ENCODE data around the gene SELENOT. TPM values are rescaled to one million over a fixed set of nuclear protein-coding genes. Genes with fewer than 3 reads are reported as not detected.

The SELENOT gene
- polyA plus RNA-seq, 1 of the 3 experiments (the other 2 are of a cell fraction), result 143 TPM

- Histone ChIP-seq H4K20me1 (ENCODE audit: insufficient read depth) (no peaks in the 10 kb centered on the region), H3K79me2 (ENCODE audit: insufficient read depth) (no peaks in the 10 kb centered on the region), H2AFZ (ENCODE audit: low read depth) (no peak overlapping the region), H3K27ac (ENCODE audit: low read depth in 2 of 2, low read length in 1 of 2) (no peak overlapping the region), H3K4me3 (ENCODE audit: low read depth in 2 of 2, low read length in 1 of 2) (no peak overlapping the region), H3F3A (replicated peaks; ENCODE audit: insufficient read depth) (no peaks in the 10 kb centered on the region), H3K4me1 (ENCODE audit: control insufficient read depth in 1 of 2, insufficient read depth in 2 of 2, low read depth in 1 of 2, low read length in 1 of 2) (no peaks in the 10 kb centered on the region), H3K27me3 (ENCODE audit: insufficient read depth) (no peaks in the 10 kb centered on the region), H3K9ac (no peak overlapping the region), H3K9me2 (no peaks in the 10 kb centered on the region), H3K4me2 (no peak overlapping the region), H3K9me3 (no peaks in the 10 kb centered on the region), H3K36me3 (replicated peaks in 1 of 2; ENCODE audit: control insufficient read depth in 1 of 2, insufficient read depth in 2 of 2, low read length in 1 of 2) (peaks cover 5 to 9% of the 10 kb centered on the region in 2 experiments)
- POLR2A ChIA-PET, result no interaction called here
- 100% methylated on average over 1 of the region's 1 CpG for WGBS (ENCODE audit: low lambda C conversion rate)
- TF ChIP-seq MEF2A (IDR thresholded peaks at IDR 0.05; ENCODE audit: borderline replicate concordance, low read depth) (no peak), IRF3 (IDR thresholded peaks at IDR 0.05; ENCODE audit: low read depth, low read length) (no peak), NFIC (IDR thresholded peaks at IDR 0.05; ENCODE audit: borderline replicate concordance) (no peak), RCOR1 (IDR thresholded peaks at IDR 0.05; ENCODE audit: low read length) (no peak), EZH2phosphoT487 (IDR thresholded peaks at IDR 0.05; ENCODE audit: borderline replicate concordance, low read depth) (no peak), TCF12 (IDR thresholded peaks at IDR 0.05) (no peak), TAF1 (IDR thresholded peaks at IDR 0.05; ENCODE audit: borderline replicate concordance, low read depth, low read length) (no peak), EP300 (IDR thresholded peaks at IDR 0.05; ENCODE audit: borderline replicate concordance in 1 of 2, low read depth in 1 of 2, low read length in 1 of 2) (no peak)
- TF ChIP-seq, protein P1, sequence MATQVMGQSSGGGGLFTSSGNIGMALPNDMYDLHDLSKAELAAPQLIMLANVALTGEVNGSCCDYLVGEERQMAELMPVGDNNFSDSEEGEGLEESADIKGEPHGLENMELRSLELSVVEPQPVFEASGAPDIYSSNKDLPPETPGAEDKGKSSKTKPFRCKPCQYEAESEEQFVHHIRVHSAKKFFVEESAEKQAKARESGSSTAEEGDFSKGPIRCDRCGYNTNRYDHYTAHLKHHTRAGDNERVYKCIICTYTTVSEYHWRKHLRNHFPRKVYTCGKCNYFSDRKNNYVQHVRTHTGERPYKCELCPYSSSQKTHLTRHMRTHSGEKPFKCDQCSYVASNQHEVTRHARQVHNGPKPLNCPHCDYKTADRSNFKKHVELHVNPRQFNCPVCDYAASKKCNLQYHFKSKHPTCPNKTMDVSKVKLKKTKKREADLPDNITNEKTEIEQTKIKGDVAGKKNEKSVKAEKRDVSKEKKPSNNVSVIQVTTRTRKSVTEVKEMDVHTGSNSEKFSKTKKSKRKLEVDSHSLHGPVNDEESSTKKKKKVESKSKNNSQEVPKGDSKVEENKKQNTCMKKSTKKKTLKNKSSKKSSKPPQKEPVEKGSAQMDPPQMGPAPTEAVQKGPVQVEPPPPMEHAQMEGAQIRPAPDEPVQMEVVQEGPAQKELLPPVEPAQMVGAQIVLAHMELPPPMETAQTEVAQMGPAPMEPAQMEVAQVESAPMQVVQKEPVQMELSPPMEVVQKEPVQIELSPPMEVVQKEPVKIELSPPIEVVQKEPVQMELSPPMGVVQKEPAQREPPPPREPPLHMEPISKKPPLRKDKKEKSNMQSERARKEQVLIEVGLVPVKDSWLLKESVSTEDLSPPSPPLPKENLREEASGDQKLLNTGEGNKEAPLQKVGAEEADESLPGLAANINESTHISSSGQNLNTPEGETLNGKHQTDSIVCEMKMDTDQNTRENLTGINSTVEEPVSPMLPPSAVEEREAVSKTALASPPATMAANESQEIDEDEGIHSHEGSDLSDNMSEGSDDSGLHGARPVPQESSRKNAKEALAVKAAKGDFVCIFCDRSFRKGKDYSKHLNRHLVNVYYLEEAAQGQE (IDR thresholded peaks at IDR 0.05; ENCODE audit: low read depth, low read length), result no peak
- DNase-seq, result no peak
- CTCF ChIA-PET, result no interaction called here
Observed at GRCh38 chr3:150635526-150635925, 32.4 kb downstream of the SELENOT start.

GRCh38 chr3:150636258-150636657 lies 33.1 kb downstream of the SELENOT start:
- Histone ChIP-seq H3K9me3 (no peaks in the 10 kb centered on the region), H3F3A (replicated peaks; ENCODE audit: insufficient read depth) (no peaks in the 10 kb centered on the region), H3K79me2 (ENCODE audit: insufficient read depth) (no peaks in the 10 kb centered on the region), H3K9me2 (no peaks in the 10 kb centered on the region), H3K4me3 (ENCODE audit: low read depth in 2 of 2, low read length in 1 of 2) (no peak overlapping the region), H3K4me1 (ENCODE audit: control insufficient read depth in 1 of 2, insufficient read depth in 2 of 2, low read depth in 1 of 2, low read length in 1 of 2) (no peaks in the 10 kb centered on the region), H3K27ac (ENCODE audit: low read depth in 2 of 2, low read length in 1 of 2) (no peak overlapping the region), H4K20me1 (ENCODE audit: insufficient read depth) (no peaks in the 10 kb centered on the region), H3K4me2 (no peak overlapping the region), H3K27me3 (ENCODE audit: insufficient read depth) (no peaks in the 10 kb centered on the region), H3K9ac (no peak overlapping the region), H3K36me3 (replicated peaks in 1 of 2; ENCODE audit: control insufficient read depth in 1 of 2, insufficient read depth in 2 of 2, low read length in 1 of 2) (peaks cover 2 to 8% of the 10 kb centered on the region in 2 experiments), H2AFZ (ENCODE audit: low read depth) (no peak overlapping the region)
- ChIA-PET CTCF (no interaction called here), POLR2A (no interaction called here)
- 88% methylated on average over 5 of the region's 5 CpGs for WGBS (ENCODE audit: low lambda C conversion rate)
- no peak for DNase-seq
- no peak for TF ChIP-seq JUND (IDR thresholded peaks at IDR 0.05)
- no peak for TF ChIP-seq RCOR1 (IDR thresholded peaks at IDR 0.05; ENCODE audit: low read length)
- TF ChIP-seq SIN3A (IDR thresholded peaks at IDR 0.05; ENCODE audit: borderline replicate concordance, low read depth, low read length), result no peak
- TF ChIP-seq, protein P1 (IDR thresholded peaks at IDR 0.05; ENCODE audit: low read depth, low read length), result no peak
- TF ChIP-seq, protein P2, sequence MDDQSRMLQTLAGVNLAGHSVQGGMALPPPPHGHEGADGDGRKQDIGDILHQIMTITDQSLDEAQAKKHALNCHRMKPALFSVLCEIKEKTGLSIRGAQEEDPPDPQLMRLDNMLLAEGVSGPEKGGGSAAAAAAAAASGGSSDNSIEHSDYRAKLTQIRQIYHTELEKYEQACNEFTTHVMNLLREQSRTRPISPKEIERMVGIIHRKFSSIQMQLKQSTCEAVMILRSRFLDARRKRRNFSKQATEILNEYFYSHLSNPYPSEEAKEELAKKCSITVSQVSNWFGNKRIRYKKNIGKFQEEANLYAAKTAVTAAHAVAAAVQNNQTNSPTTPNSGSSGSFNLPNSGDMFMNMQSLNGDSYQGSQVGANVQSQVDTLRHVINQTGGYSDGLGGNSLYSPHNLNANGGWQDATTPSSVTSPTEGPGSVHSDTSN (IDR thresholded peaks at IDR 0.05), result no peak
- TF ChIP-seq TEAD4 (IDR thresholded peaks at IDR 0.05; ENCODE audit: borderline replicate concordance, insufficient read depth), result no peak
- TF ChIP-seq RAD21 (IDR thresholded peaks at IDR 0.05; ENCODE audit: low read length), result no peak
- TF ChIP-seq FOXM1 (IDR thresholded peaks at IDR 0.05; ENCODE audit: low read depth), result no peak
- TF ChIP-seq, protein P3, sequence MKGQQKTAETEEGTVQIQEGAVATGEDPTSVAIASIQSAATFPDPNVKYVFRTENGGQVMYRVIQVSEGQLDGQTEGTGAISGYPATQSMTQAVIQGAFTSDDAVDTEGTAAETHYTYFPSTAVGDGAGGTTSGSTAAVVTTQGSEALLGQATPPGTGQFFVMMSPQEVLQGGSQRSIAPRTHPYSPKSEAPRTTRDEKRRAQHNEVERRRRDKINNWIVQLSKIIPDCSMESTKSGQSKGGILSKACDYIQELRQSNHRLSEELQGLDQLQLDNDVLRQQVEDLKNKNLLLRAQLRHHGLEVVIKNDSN (IDR thresholded peaks at IDR 0.05; ENCODE audit: borderline replicate concordance, low read depth), result no peak
- no peak for TF ChIP-seq SMC3 (IDR thresholded peaks at IDR 0.05; ENCODE audit: low read depth, low read length)
- no peak for TF ChIP-seq YY1 (IDR thresholded peaks at IDR 0.05; ENCODE audit: low read depth)
- no peak for TF ChIP-seq EP300 (IDR thresholded peaks at IDR 0.05; ENCODE audit: borderline replicate concordance in 1 of 2, low read depth in 1 of 2, low read length in 1 of 2)

All from SK-N-SH (cell line).